ENCODE measurements around the gene HS3ST6.

DNA sequence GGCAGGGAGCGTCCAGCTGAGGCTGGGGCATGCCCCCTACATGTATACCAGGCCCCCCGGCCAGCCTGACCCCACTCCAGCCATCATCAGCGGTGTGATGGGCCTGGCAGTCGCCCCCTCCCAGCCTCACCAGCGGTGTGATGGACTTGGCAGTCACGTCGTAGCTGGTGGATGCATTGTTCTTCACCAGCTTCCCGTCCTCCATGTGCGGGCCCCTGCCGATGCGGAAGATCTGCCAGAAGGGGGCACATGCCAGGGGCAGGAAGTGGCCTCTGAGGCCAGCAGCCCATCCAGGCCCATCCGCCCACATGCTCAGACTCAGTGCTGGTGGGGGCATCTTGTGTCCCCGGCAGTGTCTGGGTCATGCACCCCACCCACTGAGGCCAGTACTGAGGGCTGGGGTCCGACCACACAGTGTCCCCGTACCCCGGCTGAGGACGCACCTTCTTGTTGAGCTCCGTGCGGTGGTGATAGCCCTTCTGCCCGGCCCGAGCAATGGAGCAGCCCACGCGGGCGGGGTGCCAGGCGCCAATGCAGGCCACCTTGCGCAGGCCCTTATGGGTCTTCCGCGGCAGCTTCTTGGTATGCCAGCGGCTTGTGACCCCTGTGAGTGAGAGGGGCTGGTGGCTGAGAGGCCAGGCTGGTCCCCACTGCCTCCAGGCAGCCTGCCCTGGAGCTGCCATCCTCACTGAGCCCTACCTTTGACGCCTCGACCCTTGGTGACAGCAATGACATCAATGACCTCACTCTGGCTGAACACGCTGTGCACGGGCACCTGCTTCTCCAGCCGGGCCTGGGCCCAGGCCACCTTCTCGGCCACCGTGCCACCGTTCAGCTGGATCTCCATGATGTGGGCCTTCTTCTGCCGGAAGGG lies 28.5 kb upstream of the HS3ST6 start:
- TF ChIP-seq, protein P1, sequence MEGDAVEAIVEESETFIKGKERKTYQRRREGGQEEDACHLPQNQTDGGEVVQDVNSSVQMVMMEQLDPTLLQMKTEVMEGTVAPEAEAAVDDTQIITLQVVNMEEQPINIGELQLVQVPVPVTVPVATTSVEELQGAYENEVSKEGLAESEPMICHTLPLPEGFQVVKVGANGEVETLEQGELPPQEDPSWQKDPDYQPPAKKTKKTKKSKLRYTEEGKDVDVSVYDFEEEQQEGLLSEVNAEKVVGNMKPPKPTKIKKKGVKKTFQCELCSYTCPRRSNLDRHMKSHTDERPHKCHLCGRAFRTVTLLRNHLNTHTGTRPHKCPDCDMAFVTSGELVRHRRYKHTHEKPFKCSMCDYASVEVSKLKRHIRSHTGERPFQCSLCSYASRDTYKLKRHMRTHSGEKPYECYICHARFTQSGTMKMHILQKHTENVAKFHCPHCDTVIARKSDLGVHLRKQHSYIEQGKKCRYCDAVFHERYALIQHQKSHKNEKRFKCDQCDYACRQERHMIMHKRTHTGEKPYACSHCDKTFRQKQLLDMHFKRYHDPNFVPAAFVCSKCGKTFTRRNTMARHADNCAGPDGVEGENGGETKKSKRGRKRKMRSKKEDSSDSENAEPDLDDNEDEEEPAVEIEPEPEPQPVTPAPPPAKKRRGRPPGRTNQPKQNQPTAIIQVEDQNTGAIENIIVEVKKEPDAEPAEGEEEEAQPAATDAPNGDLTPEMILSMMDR (IDR thresholded peaks at IDR 0.05 in 8 of 11, conservative IDR thresholded peaks at IDR 0.05 in 3 of 11) = no peak
- TF ChIP-seq POLR2A (IDR thresholded peaks at IDR 0.05) = no peak
- no peak for TF ChIP-seq POLR2AphosphoS5 (IDR thresholded peaks at IDR 0.05)
